Lower leg skin (tissue), 4 donors: ENCODE results near the gene PCMTD2. TPM values are rescaled to one million over a fixed set of nuclear protein-coding genes. Genes with fewer than 3 reads are reported as not detected.
"Not testable (repeated sequence)": the region's sequence is repeated elsewhere in the genome, so short reads cannot be mapped to it uniquely, and the experiment has no call there.

Source experiments
- DNase-seq, 2 donors: peaks; one replicate each; pipeline ENCODE4 v3.0.0-alpha.2; 2019; ENCODE audit warnings: low spot score in 2 of 2
- H3K4me3 ChIP-seq: fragments of 200-600 bp; sonication (generic); 2 replicates; pipeline ENCODE4 v1.5.1; 2017; ENCODE audit warnings: mild to moderate bottlenecking, low read depth; ENCODE audit not compliant: poor library complexity, severe bottlenecking
- POLR2A ChIP-seq, 2 donors: fragments of 450-650 bp; IDR thresholded peaks; one replicate each; pipeline ENCODE4 v1.6.1; 2016 to 2017; ENCODE audit warnings: antibody characterized with exemption in 2 of 2, mild to moderate bottlenecking in 1 of 2, moderate library complexity in 1 of 2
- WGBS, 2 donors: methylation state at CpG; one replicate each; pipeline ENCODE4 v1.1.5; 2018; 5-methylcytosine and 5-hydroxymethylcytosine counted together
- intact Hi-C: fragments of 100-400 bp; cut with DNase I; formaldehyde crosslinking; loops from one replicate; pipeline ENCODE4 v1.15.0; 2023; ENCODE audit warnings: low total_unique reads
- total RNA-seq, 4 donors: library from RNA; depleted of rRNA; stranded (reverse); fragments of >200 nt; gene quantifications; one replicate each; pipeline ENCODE4 v1.1.0, GENCODE V29; 2016
- TF ChIP-seq, protein P1 (sequence below), 3 donors: fragments of 450-650 bp; IDR thresholded peaks; one replicate each; pipeline ENCODE4 v1.5.1; 2016; ENCODE audit warnings: antibody characterized with exemption in 3 of 3, mild to moderate bottlenecking in 3 of 3, moderate library complexity in 2 of 3

PCMTD2 gene
- total RNA-seq, 4 donors from 2014 or later = 87.5 to 164 (median 132) TPM

DNA sequence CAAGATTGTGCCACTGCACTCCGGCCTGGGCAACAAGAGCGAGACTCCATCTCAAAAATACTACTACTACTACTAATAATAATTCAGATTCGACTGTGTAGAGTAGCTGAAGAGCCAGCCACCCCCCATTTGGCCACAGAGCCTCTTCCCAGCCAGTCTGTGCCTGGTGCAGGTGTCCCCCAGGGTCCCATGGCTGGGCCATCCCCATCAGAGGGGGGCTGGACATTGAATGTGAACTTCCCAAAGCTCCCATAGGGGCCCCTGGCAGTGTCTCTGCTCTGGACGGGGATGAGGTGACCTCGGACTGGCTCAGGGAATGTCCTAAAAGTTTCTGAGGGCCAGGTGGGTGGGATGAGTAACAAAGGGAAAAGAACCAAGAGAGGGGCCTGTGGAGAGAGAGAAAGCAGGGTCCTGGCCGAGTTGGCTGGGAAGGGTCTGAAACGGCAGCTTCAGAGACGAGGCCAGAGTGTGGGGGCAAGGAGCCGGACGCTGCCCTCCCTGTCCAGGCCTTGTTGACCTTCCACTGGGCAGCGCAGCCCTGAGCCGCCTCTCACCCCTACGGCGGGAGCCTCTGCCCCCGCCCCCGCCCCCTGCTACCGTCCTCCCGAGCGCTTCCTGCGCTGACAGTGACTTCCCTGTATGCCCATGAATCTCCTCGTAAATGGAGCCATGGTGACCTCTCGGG, 24.9 kb upstream of the PCMTD2 start:
- no peak for TF ChIP-seq POLR2A (IDR thresholded peaks at IDR 0.05)
- TF ChIP-seq, protein P1, sequence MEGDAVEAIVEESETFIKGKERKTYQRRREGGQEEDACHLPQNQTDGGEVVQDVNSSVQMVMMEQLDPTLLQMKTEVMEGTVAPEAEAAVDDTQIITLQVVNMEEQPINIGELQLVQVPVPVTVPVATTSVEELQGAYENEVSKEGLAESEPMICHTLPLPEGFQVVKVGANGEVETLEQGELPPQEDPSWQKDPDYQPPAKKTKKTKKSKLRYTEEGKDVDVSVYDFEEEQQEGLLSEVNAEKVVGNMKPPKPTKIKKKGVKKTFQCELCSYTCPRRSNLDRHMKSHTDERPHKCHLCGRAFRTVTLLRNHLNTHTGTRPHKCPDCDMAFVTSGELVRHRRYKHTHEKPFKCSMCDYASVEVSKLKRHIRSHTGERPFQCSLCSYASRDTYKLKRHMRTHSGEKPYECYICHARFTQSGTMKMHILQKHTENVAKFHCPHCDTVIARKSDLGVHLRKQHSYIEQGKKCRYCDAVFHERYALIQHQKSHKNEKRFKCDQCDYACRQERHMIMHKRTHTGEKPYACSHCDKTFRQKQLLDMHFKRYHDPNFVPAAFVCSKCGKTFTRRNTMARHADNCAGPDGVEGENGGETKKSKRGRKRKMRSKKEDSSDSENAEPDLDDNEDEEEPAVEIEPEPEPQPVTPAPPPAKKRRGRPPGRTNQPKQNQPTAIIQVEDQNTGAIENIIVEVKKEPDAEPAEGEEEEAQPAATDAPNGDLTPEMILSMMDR (IDR thresholded peaks at IDR 0.05) = no peak
- DNase-seq = no peak
- 90 to 94% methylated on average over 22 of the region's 22 CpGs for WGBS, 2 donors
- H3K4me3 ChIP-seq = no peak overlapping the region
- intact Hi-C loops = no loop called here

GRCh38 chr20:64231621-64232550, 23.7 kb upstream of the PCMTD2 start:
- WGBS, 2 donors = 92% methylated on average over 27 of the region's 27 CpGs
- no peak overlapping the region for H3K4me3 ChIP-seq
- intact Hi-C loops = no loop called here
- TF ChIP-seq, protein P1 (IDR thresholded peaks at IDR 0.05) = no peak
- TF ChIP-seq POLR2A (IDR thresholded peaks at IDR 0.05) = no peak
- no peak for DNase-seq

GRCh38 chr20:64232794-64233193, 22.8 kb upstream of the PCMTD2 start:
- 71 to 75% methylated on average over 3 of the region's 3 CpGs for WGBS, 2 donors
- H3K4me3 ChIP-seq = no peak overlapping the region
- intact Hi-C loops = no loop called here
- TF ChIP-seq POLR2A (IDR thresholded peaks at IDR 0.05) = no peak
- TF ChIP-seq, protein P1 (IDR thresholded peaks at IDR 0.05) = no peak
- no peak for DNase-seq

GRCh38 chr20:64233725-64234124, 21.8 kb upstream of the PCMTD2 start:
- 73 to 94% methylated on average over 5 of the region's 5 CpGs for WGBS, 2 donors
- DNase-seq = no peak
- TF ChIP-seq, protein P1 (IDR thresholded peaks at IDR 0.05) = no peak
- TF ChIP-seq POLR2A (IDR thresholded peaks at IDR 0.05) = no peak
- no peak overlapping the region for H3K4me3 ChIP-seq
- intact Hi-C loops = no loop called here

DNA sequence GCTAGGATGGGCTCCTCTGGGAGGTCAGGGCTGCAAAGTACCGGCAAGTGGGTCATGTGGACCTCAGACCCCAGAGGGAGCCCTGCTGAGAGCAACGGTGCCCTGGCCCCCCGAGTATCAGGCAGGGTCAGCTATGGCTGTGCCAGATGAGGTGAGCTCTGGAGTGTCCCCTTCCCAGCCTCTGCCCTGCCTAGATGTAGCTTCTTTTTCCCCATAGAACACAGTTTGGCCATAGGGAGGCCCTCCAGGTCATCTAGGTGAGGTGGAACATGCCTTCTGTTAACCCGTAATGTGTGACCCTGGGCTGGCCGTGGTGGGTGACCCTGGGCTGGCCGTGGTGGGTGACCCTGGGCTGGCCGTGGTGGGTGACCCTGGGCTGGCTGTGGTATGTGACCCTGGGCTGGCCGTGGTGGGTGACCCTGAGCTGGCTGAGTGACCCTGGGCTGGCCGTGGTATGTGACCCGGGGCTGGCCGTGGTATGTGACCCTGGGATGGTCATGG, 21.2 kb upstream of the PCMTD2 start:
- intact Hi-C loops = no loop called here
- WGBS, 2 donors = 92 to 95% methylated on average over 5 to 10 of the region's 11 CpGs
- no peak overlapping the region for H3K4me3 ChIP-seq
- no peak for TF ChIP-seq POLR2A (IDR thresholded peaks at IDR 0.05)
- TF ChIP-seq, protein P1 (IDR thresholded peaks at IDR 0.05) = no peak
- DNase-seq = no peak

DNA sequence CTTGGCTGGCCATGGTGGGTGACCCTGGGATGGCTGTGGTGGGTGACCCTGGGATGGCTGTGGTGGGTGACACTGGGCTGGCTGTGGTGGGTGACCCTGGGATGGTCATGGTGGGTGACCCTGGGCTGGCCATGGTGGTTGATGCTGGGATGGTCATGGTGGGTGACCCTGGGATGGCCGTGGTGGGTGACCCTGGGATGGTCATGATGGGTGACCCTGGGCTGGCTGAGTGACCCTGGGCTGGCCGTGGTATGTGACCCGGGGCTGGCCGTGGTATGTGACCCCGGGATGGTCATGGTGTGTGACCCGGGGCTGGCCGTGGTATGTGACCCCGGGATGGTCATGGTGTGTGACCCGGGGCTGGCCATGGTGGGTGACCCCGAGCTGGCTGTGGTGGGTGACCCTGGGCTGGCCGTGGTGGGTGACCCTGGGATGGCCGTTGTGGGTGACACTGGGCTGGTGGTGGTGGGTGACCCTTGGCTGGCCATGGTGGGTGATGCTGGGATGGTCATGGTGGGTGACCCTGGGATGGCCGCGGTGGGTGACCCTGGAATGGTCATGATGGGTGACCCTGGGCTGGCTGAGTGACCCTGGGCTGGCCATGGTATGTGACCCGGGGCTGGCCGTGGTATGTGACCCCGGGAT, 20.5 kb upstream of the PCMTD2 start:
- H3K4me3 ChIP-seq, DNase-seq, intact Hi-C loops: not testable (repeated sequence)
- WGBS, 2 donors = 91% methylated on average over 9 to 10 of the region's 17 CpGs
